GM19463 (cell line): ENCODE data around the gene CBR1.
"Not testable (repeated sequence)": the region's sequence is repeated elsewhere in the genome, so short reads cannot be mapped to it uniquely, and the experiment has no call there.

Experiments used
- ATAC-seq: cut with Tn5 transposase; IDR thresholded peaks from one replicate; pipeline ENCODE4 v1.9.1; 2021; ENCODE audit warnings: mild to moderate bottlenecking, moderate library complexity; ENCODE audit not compliant: unreplicated experiment

Gene CBR1

GRCh38 chr21:36047139-36047538, 22.7 kb upstream of the CBR1 start:
- ATAC-seq, result no peak

GRCh38 chr21:36048357-36048756, 21.5 kb upstream of the CBR1 start:
- no peak for ATAC-seq

DNA sequence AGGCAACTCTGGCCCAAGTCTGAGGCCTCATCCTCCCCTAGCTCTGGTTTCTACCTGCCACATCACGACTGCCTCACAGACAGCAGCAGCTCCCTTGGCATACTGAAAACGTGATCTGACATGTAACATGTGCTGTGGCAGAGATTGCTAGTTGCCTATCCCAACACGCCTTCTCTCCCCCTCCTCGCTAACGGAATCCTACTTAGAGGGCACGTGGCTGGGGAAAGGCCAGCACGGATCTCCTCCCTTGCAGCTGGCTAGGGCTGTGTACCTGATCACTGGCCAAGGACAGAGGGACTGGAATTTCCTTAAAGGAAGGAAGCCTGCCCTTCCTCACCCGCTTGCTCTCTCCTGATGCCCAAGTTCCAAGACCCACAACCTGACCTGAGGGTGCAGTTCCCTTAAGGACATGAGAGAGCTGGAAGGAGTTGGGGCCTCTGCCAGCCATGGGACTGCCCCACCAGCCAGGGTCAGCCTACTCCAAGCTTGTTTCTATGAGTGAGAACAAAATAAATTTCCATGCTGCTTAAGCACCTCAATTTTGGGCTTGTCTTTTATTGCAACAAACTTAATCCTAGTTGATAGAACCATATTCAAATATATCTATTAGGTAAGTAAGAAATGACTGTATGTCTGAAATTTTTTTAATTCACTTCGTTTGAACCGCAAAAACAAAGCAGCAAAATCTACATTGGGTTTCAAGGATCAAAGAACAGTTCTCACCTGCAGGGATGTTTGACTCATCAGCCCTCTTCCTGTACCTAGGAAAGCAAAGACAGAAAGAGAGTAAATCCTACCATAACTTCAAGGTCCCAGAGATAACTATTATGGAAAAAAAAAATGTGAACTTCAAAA, 16.7 kb upstream of the CBR1 start:
- no peak for ATAC-seq

GRCh38 chr21:36053715-36054062, 16.1 kb upstream of the CBR1 start:
- no peak for ATAC-seq

DNA sequence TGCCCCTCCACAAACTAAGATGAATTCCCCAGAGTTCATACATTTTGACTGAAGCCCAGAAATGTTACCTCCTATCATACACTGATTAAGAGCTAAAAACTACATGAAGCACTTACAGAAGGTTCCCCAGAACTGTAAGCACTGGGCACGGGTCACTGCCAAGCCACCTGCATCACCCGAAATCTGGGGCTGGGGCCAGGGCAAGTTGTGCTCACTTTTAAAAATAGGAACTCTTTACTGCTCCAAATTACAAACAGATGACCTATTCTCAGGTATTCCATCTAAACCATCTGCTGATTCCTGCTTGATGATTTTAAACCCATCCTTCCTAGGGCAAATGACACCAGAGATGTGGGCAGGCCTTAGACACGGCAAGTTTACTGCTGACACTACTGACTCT, 14.3 kb upstream of the CBR1 start:
- no peak for ATAC-seq

GRCh38 chr21:36059823-36060158, 10.0 kb upstream of the CBR1 start:
- peak; percentile 38 for ATAC-seq

- peak; percentile 89 for ATAC-seq
Measured at GRCh38 chr21:36060159-36060921, 9.5 kb upstream of the CBR1 start, which contains the start of gene SETD4. Gene SETD4, minus strand, starts transcription at chr21:36060526. Its CDS starts 1,638 bp downstream, at chr21:36058888.

- no peak for ATAC-seq
Measured at GRCh38 chr21:36061445-36061844, 8.4 kb upstream of the CBR1 start.

DNA sequence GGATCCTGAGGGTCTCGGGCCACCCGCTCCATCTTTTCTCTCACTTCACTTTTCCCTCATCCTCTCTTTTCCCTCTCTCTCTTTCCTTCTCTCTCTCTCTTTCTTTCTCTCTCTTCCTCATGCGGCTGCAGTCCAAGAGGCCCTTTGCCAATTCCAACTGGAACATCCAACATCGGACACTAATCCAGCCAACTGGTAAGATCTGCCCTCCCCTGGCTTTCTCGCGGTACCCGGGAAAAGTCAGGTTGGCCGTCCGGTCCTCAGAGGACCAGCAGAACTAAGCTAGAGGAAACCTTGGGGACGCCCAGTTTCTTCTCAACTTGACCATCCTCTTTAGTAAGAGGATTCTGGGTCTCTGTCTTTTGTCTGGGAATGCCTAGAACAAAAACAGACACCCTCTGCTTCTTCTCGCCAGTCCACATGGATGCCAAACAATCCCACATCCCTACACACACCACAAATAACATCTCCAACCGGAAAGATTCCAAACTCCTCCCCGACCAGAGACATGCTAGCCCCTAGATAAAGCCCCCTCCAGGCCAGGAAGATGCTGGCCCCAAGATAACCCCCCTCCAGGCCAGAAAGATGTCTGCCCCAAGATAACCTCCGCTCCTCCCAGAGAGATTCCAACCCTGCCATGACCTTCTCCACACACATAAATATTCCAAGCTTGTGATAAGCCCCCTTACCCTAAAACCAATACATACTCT, 6.3 kb upstream of the CBR1 start:
- no peak for ATAC-seq

DNA sequence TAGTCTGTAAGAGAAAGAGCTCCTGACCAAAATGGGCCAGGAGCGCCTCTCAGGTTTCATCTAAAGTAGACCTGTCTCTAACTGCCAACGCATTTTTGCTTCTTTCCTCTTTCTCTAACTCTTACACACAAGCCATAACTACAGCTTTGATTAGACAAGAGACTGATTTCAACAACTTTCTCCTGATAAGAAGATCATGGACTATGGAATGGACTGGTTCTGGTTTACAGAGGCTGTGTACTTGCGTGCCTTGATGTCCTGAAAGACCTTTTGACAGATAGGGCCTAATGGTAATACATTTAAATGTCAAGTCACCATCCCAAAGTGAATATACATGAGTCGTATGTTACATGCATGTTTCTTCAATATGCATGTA, 5.8 kb upstream of the CBR1 start:
- ATAC-seq, result no peak

- ATAC-seq, result no peak
Measured at GRCh38 chr21:36065497-36066036, 4.3 kb upstream of the CBR1 start.

DNA sequence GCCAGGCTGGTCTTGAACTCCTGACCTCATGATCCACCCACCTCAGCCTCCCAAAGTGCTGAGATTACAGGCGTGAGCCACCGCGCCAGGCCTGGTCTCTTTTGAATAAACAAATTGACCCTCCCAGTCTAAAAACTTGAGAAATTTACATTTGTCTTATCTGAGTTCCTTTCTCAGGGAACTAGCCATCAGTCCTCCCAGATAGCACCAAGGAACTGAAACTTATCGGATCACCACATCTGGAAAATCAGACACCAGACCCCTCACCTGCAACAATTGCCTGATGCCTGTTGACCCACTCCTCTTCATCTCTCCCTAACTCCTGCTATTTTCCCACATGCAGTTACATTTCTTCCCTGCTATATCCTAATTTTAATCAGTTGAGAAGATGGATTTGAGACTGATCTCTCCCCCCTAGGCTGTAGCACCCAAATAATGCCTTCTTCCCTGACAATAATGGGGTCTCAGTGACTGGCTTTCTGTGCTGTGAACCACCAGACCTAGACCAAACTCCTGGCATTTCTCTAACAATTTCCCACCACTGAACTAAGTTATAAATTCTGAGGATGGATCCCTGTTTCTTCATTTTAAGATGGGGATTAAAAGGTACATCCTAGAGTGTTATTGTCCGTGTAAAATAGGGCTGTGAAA, 951 bp upstream of the CBR1 start:
- no peak for ATAC-seq

GRCh38 chr21:36070999-36071398, 1.2 kb downstream of the CBR1 start:
- no peak for ATAC-seq

GRCh38 chr21:36072453-36073162, 2.8 kb downstream of the CBR1 start:
- no peak for ATAC-seq

GRCh38 chr21:36073181-36073580, 3.4 kb downstream of the CBR1 start:
- ATAC-seq, result no peak

DNA sequence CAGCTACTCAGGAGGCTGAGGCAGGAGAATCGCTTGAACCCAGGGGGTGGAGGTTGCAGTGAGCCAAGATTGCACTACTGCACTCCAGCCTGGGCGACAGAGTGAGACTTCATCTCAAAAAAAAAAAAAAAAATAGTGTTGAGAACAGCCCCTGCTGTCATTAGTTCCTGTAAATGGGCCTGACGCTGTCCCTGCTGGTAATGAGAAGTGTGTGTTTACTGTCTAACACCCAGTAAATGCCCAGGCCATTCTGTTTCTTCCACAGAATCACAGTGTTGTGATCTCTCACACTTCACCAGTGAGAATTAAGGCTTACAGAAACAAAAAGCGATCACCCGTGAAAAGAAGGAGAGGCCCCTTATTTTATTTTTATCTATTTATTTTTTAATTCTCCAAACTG, 4.1 kb downstream of the CBR1 start:
- ATAC-seq, result not testable (repeated sequence)

DNA sequence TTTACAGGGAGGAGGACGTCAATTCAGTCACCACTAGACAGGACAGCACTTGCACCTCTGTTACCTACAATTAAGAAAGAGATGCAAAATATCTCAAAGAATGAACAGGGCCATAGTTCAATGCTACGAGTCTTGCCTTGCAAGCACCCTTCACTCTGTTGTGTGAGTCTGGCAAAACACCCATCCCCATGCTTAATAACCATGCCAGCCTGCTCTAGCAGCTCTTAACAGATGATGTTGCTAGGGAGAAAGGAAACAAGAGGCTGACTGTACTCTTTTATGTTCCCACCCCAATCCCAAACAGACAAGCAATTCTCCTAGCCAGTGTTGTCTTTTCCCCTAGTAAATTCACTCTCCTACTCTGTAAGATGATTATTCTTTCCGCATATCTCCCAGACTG, 5.3 kb downstream of the CBR1 start:
- no peak for ATAC-seq

DNA sequence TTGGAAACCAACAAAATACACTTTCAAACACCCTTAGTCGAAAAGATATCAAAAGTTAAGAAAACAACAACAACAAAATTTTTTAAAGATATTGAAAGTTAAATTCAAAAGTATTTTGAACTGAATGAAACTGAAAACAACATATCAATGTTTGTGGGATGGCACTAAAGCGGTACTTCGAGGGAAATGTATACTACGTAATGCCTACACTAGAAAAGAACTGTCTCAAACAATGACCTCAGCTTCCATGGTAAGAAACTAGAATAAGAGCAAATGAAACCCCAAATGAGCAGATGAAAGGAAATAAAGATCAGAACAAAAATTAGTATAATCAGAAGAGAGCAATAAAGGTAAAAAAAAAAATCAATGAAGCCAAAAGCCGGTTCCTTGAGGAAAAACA, 6.1 kb downstream of the CBR1 start:
- no peak for ATAC-seq

- no peak for ATAC-seq
Measured at GRCh38 chr21:36076878-36077655, 7.2 kb downstream of the CBR1 start.

- no peak for ATAC-seq
Measured at GRCh38 chr21:36077758-36078157, 7.9 kb downstream of the CBR1 start.
